Thoracic aorta (tissue), 2 donors: ENCODE measurements around the gene TMEM158. TPM values are rescaled to one million over a fixed set of nuclear protein-coding genes. Genes with fewer than 3 reads are reported as not detected.

ENCODE experiments used
- ATAC-seq: fragments of 150-250 bp; one replicate; pipeline ENCODE4 v1.8.0; 2017; ENCODE audit warnings: low read depth; ENCODE audit not compliant: insufficient number of reproducible peaks, low FRiP score
- DNase-seq: peaks from one replicate; pipeline ENCODE4 v3.0.0-alpha.2; 2020; ENCODE audit warnings: low spot score
- H3K27ac ChIP-seq, 2 donors: fragments of 200-600 bp; sonication (generic); 1 replicate in 1 of 2; 2 replicates in 1 of 2; pipeline ENCODE4 v1.5.1; 2016; ENCODE audit warnings: mild to moderate bottlenecking in 2 of 2, moderate library complexity in 2 of 2
- H3K27me3 ChIP-seq: fragments of 200-600 bp; sonication (generic); replicated peaks from 2 replicates; pipeline ENCODE4 v1.6.0; 2016; ENCODE audit warnings: mild to moderate bottlenecking; ENCODE audit not compliant: insufficient read depth
- H3K36me3 ChIP-seq: fragments of 200-600 bp; sonication (generic); one replicate; pipeline ENCODE4 v1.5.1; 2016
- H3K4me1 ChIP-seq, 2 donors: fragments of 200-600 bp; sonication (generic); 1 replicate in 1 of 2; 2 replicates in 1 of 2; pipeline versions ENCODE4 v1.5.1 to v1.6.0; 2016; ENCODE audit warnings: low read depth in 2 of 2, mild to moderate bottlenecking in 1 of 2; ENCODE audit not compliant: control insufficient read depth in 1 of 2
- H3K4me3 ChIP-seq: fragments of 200-600 bp; sonication (generic); 2 replicates; pipeline ENCODE4 v1.5.1; 2016; ENCODE audit warnings: mild to moderate bottlenecking
- H3K9me3 ChIP-seq: fragments of 200-600 bp; sonication (generic); 2 replicates; pipeline ENCODE4 v1.5.1; 2016
- total RNA-seq, 2 donors: library from RNA; depleted of rRNA; stranded (reverse); fragments of >200 nt; gene quantifications; one replicate each; pipeline versions ENCODE4 v1.1.0 to v1.2.3, GENCODE V29; 2016
- TF ChIP-seq, protein P1 (sequence below): fragments of 200-600 bp; sonication (generic); IDR thresholded peaks from one replicate; pipeline ENCODE4 v1.5.1; 2019; ENCODE audit warnings: antibody characterized with exemption

Gene TMEM158
- total RNA-seq, 2 donors from 2014 or later: 0.41 to 2.2 TPM

DNA sequence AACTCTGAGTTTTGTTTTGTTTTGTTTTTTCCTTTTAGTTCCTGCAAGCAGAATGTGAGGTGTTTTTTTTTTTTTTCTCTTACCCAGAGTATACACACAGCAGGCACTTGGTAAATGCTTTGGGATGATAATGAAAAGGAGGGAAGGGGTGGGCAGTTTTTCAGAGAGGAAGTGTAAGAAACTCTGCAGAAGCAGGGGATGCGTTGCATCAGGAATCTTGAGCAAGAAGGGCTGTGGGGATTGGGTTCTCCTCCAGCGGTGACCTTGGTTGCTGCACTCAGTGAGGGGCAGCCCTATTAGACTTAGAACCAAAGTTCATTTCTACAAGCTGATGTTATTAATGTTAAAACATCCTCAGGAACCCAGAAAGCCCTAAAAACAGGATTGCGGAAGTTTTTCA lies 32.2 kb upstream of the TMEM158 start:
- H3K9me3 ChIP-seq: no peaks in the 10 kb centered on the region
- H3K36me3 ChIP-seq: no peaks in the 10 kb centered on the region
- ATAC-seq (no peak), DNase-seq (no peak)
- TF ChIP-seq, protein P1, sequence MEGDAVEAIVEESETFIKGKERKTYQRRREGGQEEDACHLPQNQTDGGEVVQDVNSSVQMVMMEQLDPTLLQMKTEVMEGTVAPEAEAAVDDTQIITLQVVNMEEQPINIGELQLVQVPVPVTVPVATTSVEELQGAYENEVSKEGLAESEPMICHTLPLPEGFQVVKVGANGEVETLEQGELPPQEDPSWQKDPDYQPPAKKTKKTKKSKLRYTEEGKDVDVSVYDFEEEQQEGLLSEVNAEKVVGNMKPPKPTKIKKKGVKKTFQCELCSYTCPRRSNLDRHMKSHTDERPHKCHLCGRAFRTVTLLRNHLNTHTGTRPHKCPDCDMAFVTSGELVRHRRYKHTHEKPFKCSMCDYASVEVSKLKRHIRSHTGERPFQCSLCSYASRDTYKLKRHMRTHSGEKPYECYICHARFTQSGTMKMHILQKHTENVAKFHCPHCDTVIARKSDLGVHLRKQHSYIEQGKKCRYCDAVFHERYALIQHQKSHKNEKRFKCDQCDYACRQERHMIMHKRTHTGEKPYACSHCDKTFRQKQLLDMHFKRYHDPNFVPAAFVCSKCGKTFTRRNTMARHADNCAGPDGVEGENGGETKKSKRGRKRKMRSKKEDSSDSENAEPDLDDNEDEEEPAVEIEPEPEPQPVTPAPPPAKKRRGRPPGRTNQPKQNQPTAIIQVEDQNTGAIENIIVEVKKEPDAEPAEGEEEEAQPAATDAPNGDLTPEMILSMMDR: no peak
- no peak overlapping the region for H3K27ac ChIP-seq
- H3K4me1 ChIP-seq: no peaks in the 10 kb centered on the region
- H3K4me3 ChIP-seq: no peak overlapping the region
- no peaks in the 10 kb centered on the region for H3K27me3 ChIP-seq

DNA sequence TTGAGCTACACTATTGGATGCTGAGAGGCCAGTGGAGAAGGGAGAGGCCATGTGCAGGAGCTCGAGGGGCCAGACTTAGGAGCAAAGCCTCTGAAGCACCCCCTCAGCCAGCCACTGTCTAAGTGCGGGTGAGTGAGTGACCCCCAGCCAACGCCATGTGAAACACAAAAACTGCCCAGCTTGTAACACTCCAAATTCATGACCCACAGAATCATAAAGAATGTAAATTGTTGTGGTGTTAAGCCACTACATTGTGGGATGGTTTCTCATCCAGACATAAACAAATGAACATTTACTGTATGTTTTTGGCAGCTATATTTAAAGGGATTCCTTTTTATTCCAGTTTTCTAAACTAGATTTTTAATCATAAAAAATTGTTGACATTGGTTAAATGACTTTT lies 27.2 kb upstream of the TMEM158 start:
- TF ChIP-seq, protein P1: no peak
- ATAC-seq: no peak
- Histone ChIP-seq H3K4me3 (no peak overlapping the region), H3K4me1 (no peaks in the 10 kb centered on the region), H3K27ac (no peak overlapping the region), H3K36me3 (no peaks in the 10 kb centered on the region), H3K27me3 (no peaks in the 10 kb centered on the region), H3K9me3 (no peaks in the 10 kb centered on the region)
- no peak for DNase-seq

- Histone ChIP-seq H3K27ac (no peak overlapping the region), H3K9me3 (no peaks in the 10 kb centered on the region), H3K4me3 (no peak overlapping the region), H3K27me3 (no peaks in the 10 kb centered on the region), H3K4me1 (no peaks in the 10 kb centered on the region), H3K36me3 (no peaks in the 10 kb centered on the region)
- TF ChIP-seq, protein P1: no peak
- DNase-seq (no peak), ATAC-seq (no peak)
Measured at GRCh38 chr3:45252826-45253225, 26.7 kb upstream of the TMEM158 start.

GRCh38 chr3:45249391-45249790 lies 23.3 kb upstream of the TMEM158 start:
- DNase-seq (no peak), ATAC-seq (no peak)
- Histone ChIP-seq H3K4me1 (no peaks in the 10 kb centered on the region), H3K27ac (no peak overlapping the region), H3K4me3 (no peak overlapping the region), H3K36me3 (no peaks in the 10 kb centered on the region), H3K27me3 (no peaks in the 10 kb centered on the region), H3K9me3 (no peaks in the 10 kb centered on the region)
- TF ChIP-seq, protein P1: no peak

GRCh38 chr3:45246241-45246640 lies 20.2 kb upstream of the TMEM158 start:
- H3K4me3 ChIP-seq: no peak overlapping the region
- H3K27me3 ChIP-seq: no peaks in the 10 kb centered on the region
- TF ChIP-seq, protein P1: no peak
- no peaks in the 10 kb centered on the region for H3K4me1 ChIP-seq
- no peaks in the 10 kb centered on the region for H3K36me3 ChIP-seq
- no peak overlapping the region for H3K27ac ChIP-seq
- ATAC-seq: no peak
- no peak for DNase-seq
- H3K9me3 ChIP-seq: no peaks in the 10 kb centered on the region
